Body of pancreas (tissue), 4 donors: ENCODE results near the gene RETREG1.
"Not testable (repeated sequence)": the region's sequence is repeated elsewhere in the genome, so short reads cannot be mapped to it uniquely, and the experiment has no call there.

Source experiments
- POLR2A ChIP-seq, 3 donors: fragments of 450-650 bp; IDR thresholded peaks; one replicate each; pipeline ENCODE4 v1.6.1; 2016; ENCODE audit warnings: antibody characterized with exemption in 3 of 3, mild to moderate bottlenecking in 2 of 3
- TF ChIP-seq, protein P1 (sequence below), 7 experiments: fragments of 450-650 bp in 4 of 7; fragments of 200-600 bp in 3 of 7; sonication (generic) in 3 of 7; IDR thresholded peaks; one replicate each; pipeline ENCODE4 v1.5.1; 2016 to 2019; ENCODE audit warnings: antibody characterized with exemption in 7 of 7

DNA sequence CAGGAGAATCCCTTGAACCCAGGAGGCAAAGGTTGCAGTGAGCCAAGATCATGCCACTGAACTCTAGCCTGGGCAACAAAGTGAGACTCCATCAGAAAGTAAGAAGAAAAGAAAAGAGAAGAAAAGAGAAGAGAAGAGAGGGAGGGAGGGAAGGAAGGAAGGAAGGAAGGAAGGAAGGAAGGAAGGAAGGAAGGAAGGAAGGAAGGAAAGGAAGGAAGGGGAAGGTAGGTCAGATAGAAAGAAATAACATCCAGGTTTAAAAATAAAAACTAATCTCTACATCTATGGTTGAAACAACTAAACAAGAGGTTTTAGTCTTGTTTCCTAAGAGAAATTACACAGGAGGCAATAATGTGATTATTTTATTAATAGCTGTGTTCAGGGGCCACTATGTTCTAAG, 75.2 kb downstream of the RETREG1 start:
- TF ChIP-seq, protein P1, sequence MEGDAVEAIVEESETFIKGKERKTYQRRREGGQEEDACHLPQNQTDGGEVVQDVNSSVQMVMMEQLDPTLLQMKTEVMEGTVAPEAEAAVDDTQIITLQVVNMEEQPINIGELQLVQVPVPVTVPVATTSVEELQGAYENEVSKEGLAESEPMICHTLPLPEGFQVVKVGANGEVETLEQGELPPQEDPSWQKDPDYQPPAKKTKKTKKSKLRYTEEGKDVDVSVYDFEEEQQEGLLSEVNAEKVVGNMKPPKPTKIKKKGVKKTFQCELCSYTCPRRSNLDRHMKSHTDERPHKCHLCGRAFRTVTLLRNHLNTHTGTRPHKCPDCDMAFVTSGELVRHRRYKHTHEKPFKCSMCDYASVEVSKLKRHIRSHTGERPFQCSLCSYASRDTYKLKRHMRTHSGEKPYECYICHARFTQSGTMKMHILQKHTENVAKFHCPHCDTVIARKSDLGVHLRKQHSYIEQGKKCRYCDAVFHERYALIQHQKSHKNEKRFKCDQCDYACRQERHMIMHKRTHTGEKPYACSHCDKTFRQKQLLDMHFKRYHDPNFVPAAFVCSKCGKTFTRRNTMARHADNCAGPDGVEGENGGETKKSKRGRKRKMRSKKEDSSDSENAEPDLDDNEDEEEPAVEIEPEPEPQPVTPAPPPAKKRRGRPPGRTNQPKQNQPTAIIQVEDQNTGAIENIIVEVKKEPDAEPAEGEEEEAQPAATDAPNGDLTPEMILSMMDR (IDR thresholded peaks at IDR 0.05): not testable (repeated sequence)
- TF ChIP-seq POLR2A (IDR thresholded peaks at IDR 0.05): not testable (repeated sequence)
